Fibroblast of villous mesenchyme (primary cell): ENCODE data around the gene SLC14A1. TPM values are rescaled to one million over a fixed set of nuclear protein-coding genes. Genes with fewer than 3 reads are reported as not detected.

Experiments used
- DNase-seq: peaks from one replicate; pipeline ENCODE4 v3.0.0-alpha.2; 2010; ENCODE audit warnings: low read depth
- H3K4me3 ChIP-seq: 2 replicates; pipeline ENCODE4 v1.5.1; 2011; ENCODE audit warnings: low read depth, mild to moderate bottlenecking, low read length
- CTCF ChIP-seq: IDR thresholded peaks from 2 replicates; pipeline ENCODE4 v1.5.1; 2012; ENCODE audit warnings: low read depth, mild to moderate bottlenecking, low read length; ENCODE audit not compliant: insufficient read depth
- total RNA-seq: library from RNA; depleted of rRNA; stranded (reverse); fragments of >200 nt; gene quantifications from 2 replicates; pipeline ENCODE4 v1.2.3, GENCODE V29; 2012

Gene SLC14A1
- total RNA-seq, 1 donor, result 0.86 TPM

GRCh38 chr18:45728336-45729010 lies 4.5 kb downstream of the SLC14A1 start:
- TF ChIP-seq CTCF, result no peak
- no peak overlapping the region for H3K4me3 ChIP-seq
- peak; percentile 21 for DNase-seq

- DNase-seq, result peak; percentile 76
- no peak for TF ChIP-seq CTCF
- H3K4me3 ChIP-seq, result no peak overlapping the region
These were observed 7.0 kb downstream of the SLC14A1 start for GRCh38 chr18:45730832-45731575.

GRCh38 chr18:45731716-45732115 lies 7.7 kb downstream of the SLC14A1 start:
- no peak for TF ChIP-seq CTCF
- no peak overlapping the region for H3K4me3 ChIP-seq
- peak; percentile 32 for DNase-seq

- DNase-seq, result no peak
- no peak for TF ChIP-seq CTCF
These were observed 9.6 kb downstream of the SLC14A1 start for GRCh38 chr18:45733535-45733934.

GRCh38 chr18:45734505-45734904 lies 10.5 kb downstream of the SLC14A1 start:
- DNase-seq, result no peak
- no peak overlapping the region for H3K4me3 ChIP-seq
- TF ChIP-seq CTCF, result no peak

More at GRCh38 chr18:45733535-45733934, 9.6 kb downstream of the SLC14A1 start:
- H3K4me3 ChIP-seq, result no peak overlapping the region

- no peak for TF ChIP-seq CTCF
- DNase-seq, result no peak
- no peak overlapping the region for H3K4me3 ChIP-seq
These were observed 11.0 kb downstream of the SLC14A1 start for GRCh38 chr18:45734944-45735343.
